NCI-H2227 (cell line): ENCODE measurements around the gene PEX11A.
"Not testable (repeated sequence)": the region's sequence is repeated elsewhere in the genome, so short reads cannot be mapped to it uniquely, and the experiment has no call there.

Source experiments
- DNase-seq: peaks from one replicate; lab custom pipeline; 2025; ENCODE audit not compliant: unreplicated experiment; lab: John Stamatoyannopoulos, UW

PEX11A gene

DNA sequence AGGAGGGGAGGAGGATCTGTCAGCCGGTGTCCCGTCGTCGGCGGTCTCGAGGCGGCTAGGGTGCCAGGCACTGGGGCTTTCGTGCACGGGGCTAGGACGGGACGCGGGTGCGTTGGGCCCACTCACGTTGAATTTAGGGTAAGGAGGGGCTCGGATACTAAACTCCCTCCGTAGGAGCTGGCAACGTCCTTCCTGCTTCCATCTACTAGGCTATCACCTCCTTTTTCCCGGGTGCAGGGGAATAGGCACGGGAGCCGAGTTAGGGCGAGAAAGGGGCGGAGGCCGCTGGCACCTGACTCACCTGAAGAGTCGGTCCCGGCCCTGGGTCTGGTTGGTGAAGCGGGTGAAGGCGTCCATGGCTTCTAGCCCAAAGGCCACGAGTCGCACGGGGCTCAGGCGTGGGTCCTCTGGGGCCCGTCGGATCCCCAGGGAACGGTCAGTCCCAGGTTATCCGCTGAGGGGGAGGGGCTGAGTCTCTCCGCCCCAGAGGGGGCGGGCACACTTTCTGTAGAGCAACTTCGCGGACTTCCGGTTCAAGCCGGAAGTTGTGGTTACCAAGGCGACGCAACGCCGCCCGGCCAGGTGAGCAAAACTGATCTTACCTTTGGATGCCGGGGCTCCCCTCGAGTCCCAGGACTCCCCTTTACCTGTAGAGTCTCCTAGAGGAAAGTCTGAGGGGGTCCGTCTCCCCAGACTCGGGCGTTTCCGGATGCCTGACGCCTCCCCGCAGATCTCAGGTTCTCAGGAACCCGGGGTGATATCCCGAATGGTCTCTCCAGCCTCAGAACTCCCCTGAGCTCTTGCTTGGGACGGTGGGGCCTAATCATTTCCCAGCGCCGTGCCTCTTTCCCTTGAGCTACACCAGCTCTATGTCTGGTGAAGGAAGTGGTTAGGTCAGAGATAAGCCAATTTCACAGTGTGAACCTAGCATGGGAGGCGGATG lies at the start of gene PEX11A, which contains the start of gene WDR93:
Gene PEX11A, minus strand, starts transcription at position 479 of the 943 bp plus-strand sequence. Its CDS starts 122 bp downstream, at position 357.
Gene WDR93, plus strand, starts transcription at position 536 of the 943 bp plus-strand sequence. CDS start 10,936 bp downstream, outside the sequence.
- peak; percentile 82 for DNase-seq

DNA sequence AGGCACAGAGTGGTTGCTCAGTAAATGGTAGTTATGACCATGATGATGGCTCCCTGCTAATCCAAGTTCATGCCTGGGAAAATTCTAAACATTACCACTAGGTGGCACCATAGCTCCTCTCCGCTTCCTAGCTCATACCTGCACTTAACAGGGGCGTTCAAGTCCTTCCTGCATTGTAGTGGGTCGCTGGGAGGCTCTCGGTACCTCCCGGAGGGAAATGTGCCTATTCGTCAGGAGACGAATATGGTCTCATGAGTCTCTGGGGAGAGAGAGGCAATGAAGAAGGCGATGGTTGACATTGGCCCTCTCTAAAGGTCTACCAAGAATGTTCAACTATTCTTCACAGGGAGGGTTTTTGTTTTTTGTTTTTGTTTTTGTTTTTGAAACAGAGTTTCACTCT lies 49.6 kb upstream of the PEX11A start:
- peak; percentile 81 for DNase-seq

GRCh38 chr15:89735773-89736172 lies 45.2 kb upstream of the PEX11A start:
- no peak for DNase-seq

- DNase-seq: no peak
These were observed 42.1 kb upstream of the PEX11A start for GRCh38 chr15:89732451-89733172.

DNA sequence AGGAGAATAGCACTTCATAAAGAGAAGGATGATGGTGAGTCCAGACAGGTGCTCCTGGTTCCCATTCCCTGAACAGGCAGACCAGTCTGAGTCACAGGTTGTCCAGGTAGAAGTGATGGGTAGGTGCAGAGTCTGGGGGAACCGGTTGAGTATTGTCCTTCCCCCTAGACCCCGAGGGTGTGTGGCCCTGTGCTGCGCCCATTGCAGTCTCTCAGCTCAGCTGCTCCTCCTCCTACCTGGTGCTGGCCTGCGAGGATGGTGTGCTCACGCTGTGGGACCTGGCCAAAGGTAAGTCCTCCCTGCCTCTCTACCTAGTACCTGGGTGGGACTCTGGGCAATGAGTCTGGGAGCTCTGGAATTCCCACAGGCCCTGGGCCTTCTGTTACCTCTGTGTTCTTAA lies 40.7 kb upstream of the PEX11A start:
- no peak for DNase-seq

DNA sequence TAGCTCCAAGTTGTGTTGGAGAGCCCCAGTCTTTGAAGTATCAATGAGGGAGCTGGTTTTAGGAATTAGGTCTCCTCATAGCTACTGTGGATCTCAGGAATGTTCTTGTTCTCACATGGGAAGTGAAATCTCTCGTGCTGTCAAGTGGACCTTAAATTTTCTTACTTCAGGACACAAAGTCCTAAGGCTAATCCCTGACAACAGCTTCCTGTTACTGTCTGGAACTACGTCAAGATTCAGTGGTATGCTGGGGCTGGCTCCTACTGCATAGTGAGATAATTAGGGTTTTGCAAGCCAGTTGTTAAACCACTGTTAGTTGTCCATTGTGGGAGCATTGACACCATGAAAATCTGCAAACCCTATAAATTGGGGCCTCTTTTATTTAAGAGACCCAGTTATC lies 37.7 kb upstream of the PEX11A start:
- no peak for DNase-seq

DNA sequence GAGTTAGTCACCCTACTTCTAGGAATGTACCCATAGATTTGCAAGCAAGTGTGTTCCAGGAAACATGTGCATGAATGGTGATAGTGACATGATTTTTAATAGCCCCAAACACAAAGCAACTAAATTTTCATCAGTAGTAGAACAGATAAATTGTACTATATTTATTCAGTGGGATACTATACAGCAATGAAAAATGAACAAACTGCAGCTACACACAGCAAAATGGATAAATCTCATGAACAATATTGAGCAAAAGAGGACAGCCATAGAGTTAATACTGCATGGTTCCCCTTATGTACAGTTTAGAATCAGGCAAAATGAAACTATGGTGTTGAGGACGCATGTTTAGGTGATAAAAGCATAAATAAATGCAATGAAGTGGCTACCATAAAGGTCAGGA lies 34.5 kb upstream of the PEX11A start:
- DNase-seq: no peak

- DNase-seq: no peak
These were observed 34.1 kb upstream of the PEX11A start for GRCh38 chr15:89724621-89725020.

DNA sequence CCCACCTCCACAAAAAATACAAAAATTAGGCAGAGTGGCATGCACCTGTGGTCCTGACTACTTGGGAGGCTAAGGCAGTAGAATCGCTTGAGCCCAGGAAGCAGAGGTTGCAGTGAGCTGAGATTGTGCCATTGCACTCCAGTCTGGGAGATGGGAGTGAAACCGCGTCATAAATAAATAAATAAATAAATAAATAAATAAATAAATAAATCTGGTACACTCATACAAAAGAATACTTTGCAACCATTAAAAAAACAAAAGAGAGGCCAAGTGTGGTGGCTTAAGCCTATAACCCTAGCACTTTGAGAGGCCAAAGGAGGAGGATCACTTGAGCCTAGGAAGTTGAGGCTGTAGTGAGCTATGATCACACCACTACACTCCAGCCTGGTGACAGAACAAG lies 32.5 kb upstream of the PEX11A start:
- DNase-seq: no peak

- no peak for DNase-seq
These were observed 24.2 kb upstream of the PEX11A start for GRCh38 chr15:89714775-89715174.

GRCh38 chr15:89707577-89707976 lies 17.0 kb upstream of the PEX11A start:
- no peak for DNase-seq

DNA sequence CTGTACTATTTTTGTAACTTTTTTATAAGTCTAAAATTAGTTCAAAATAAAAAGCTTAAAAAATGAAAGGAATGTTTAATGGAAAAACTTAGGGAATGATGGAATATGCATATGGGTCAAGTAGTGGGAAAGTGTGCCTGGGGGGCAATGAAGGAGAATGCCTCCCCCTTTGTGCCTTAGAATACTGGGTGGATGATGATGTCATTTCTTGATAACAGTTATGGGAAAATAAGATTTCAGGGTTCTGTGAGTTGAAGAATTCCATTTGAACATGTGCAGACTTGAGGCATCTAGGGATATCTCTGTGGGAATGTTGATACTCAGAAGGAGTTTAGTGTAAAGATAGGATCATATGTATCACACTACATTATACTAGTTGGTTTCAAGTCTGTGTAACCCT lies 13.9 kb upstream of the PEX11A start:
- DNase-seq: no peak

- DNase-seq: no peak
These were observed 4.6 kb upstream of the PEX11A start for GRCh38 chr15:89695198-89695597.

DNA sequence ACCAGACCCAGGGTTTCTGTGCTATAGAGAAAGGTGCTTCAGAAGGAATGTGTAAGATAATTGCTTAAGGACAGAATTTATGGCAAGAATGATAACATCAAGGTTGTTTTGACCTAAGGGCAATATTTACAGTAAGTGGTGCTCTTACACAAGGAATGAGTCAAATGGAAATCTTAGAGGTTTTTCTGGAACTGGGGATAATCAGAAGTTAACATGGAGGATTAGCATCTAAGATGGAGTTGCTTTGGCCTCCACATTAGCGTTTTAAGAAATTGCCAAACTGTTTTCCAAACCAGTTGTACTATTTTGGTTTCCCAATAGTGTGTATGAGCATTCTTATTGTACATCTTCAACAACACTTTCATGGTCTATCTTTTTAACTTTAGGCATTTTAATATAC lies 3.1 kb upstream of the PEX11A start:
- no peak for DNase-seq

DNA sequence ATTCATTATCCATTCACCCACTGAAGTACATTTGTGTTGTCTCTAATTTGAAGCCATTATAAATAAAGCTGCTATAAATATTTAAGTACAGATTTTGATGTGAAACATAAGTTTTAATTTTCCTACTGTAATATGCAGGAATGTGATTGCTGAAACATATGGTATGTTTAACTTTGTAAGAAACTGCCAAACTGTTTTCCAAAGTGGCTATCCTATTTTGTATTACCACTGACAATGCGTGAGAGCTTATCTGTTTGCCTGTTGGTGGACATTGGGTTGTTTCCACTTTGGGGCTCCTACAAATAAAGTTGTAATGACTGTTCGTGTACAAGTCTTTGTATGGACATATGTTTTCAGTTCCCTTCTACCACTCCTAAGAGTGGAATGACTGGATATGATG lies 2.5 kb upstream of the PEX11A start:
- DNase-seq: no peak

GRCh38 chr15:89689930-89690275 lies 651 bp downstream of the PEX11A start:
- DNase-seq: not testable (repeated sequence)

DNA sequence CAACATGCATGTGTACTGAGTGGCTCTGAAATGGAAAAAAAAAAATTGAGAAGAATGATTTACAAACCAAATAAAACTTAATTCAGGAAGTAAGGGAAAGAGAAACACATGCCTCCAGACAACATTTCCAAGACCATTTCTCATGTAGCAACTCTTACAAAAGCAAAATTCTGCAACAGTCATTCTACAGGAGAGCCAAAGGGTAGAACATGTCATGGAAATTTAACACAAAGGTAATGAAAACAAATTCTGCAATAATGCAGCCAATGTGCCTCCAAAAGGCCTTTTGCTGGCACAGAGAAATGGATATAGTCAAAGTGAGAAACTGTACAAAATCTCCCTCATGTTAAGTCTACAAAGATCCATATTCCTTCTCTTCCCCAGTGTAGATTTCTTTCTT lies 4.0 kb downstream of the PEX11A start:
- no peak for DNase-seq

DNA sequence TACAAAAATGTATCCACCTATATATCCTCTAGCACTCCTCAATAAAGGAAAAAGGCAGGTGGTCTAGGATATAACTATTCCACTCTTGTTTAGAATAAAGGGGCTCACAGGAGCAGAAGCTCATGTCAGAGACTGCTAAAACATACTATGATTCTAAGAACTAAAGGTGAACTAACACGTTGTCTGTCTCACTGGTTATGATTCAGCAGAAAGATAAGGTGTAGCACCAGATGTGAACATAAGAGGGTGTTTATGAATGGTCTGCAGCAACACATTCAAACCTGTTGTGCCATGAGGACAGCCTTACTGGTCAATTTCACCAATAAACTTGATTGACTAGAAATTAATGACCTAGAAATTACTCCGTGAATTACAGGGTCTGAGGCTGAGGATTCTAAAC lies 4.6 kb downstream of the PEX11A start:
- DNase-seq: no peak

- no peak for DNase-seq
These were observed 9.4 kb downstream of the PEX11A start for GRCh38 chr15:89681146-89681545.

DNA sequence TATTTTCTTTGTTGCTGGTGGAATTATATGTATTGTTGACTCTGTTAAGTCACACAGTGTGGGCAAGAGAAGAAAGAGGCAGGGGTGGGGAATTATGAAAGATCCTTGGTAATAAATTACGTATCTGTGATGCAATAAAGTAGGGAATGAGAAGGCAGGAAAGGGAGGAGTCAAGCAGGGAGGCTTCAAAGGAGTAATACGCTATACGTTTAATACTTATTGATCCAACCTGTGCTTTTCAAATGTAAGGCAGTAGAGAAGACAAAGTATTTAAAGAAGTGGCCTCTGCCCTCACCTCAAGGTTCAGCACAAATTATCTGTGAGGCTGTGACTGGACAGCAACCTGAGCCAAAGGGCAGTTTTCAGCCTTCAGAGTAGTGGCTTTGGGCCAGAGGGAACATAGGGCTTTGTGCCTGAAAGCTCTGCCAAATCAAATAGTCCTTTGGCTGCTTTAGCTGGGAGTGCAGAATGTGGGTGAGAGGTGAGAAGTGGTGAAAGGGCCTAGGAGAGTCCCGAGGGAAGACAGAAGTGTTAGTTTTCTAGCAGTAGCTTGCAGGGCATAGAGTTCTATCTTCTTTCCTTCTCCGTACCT lies 10.2 kb downstream of the PEX11A start:
- no peak for DNase-seq

DNA sequence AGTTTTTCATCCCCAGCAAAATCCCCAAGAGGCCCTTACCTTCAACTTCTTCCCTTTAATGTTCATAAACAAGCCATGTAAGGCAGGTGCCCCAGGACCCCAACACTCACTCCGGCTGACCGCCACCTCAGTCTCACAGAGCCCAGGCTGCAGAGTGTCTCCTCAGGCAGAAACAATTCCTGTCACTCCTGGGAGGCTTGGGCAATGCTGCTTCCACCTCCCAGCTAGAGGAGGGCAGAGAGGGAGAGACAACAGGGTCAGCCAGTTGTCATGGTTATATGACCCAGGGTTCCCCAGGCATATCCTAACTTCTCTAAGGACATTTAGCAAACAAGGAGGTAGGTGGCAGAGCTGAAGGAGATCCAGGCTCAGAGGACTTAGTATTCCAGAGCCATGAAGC lies 11.3 kb downstream of the PEX11A start, which contains the start of gene PLIN1:
Gene PLIN1, minus strand, starts transcription at position 156 of the 400 bp plus-strand sequence. CDS start 1,878 bp downstream, outside the sequence.
- no peak for DNase-seq

DNA sequence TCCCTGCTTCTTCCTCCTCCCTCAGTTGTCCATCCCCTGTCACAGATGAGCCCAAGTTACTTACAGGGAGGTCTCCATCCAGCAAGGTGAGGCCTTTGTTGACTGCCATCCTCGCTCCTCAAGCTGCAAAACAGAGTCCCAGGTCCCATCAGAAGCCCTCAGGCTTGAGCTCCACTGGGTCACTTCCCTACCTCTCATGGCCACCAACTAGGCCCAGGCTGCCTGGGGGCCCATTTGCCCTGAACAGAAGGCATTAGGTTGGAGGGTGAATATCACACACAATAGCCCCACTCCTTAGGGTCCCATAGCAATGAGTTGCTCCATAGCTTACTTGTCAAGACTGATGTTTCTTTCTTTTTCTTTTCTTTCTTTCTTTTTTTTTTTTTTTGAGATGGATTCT lies 13.2 kb downstream of the PEX11A start:
- DNase-seq: no peak
